ENCODE measurements around the gene RASSF8. TPM values are rescaled to one million over a fixed set of nuclear protein-coding genes. Genes with fewer than 3 reads are reported as not detected.
A peak's percentile ranks its signal among the peaks of the same experiment; 100 is the strongest.

The RASSF8 gene
- total RNA-seq, 1 donor from 2014 or later = 39.5 TPM

DNA sequence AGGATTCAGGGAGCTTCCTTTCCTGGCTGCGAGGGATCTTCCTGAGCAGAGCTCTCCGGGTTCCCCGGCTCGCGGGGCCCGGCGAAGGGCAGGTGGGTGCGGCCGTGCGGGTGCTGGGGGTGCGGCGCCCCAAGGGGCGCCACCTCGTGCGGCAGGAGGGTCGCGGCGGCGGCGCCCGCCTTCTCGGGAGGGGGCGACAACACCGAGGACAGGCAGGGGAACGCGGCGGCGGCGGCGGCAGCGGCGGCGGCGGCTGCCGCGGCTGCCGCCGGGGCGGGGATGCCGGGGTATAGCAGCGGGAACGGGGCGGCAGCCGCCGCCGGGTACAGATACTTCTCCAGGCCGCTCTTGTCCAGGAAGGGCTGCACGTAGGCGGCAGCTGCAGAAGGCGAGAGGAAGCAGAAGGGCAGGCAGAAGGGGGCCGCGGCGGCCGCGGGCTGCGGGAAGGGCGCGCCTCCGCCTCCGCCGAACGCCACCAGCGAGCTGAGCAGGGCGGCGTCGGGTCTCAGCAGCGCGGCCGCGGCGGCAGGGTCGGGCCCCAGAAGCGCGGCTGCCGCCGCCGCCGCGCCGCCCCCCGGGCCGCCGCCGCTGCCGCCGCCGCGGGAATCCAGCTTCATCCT lies 163.7 kb downstream of the RASSF8 start:
- Histone ChIP-seq H3K36me3 (ENCODE audit: insufficient read depth, low read length) (no peaks in the 10 kb centered on the region), H3K4me2 (ENCODE audit: low read length) (peak overlapping the region; percentile 95), H4K20me1 (ENCODE audit: insufficient read depth, low read length) (no peaks in the 10 kb centered on the region), H3K9me3 (ENCODE audit: insufficient read depth, low read depth, low read length) (no peaks in the 10 kb centered on the region), H3K27ac (ENCODE audit: low read depth, low read length) (peak overlapping the region; percentile 67), H2AFZ (ENCODE audit: low read depth, low read length) (peak overlapping the region; percentile 28), H3K79me2 (ENCODE audit: insufficient read depth, low read length) (peaks cover 38% of the 10 kb centered on the region), H3K4me1 (ENCODE audit: insufficient read depth, low read length) (peaks cover 31% of the 10 kb centered on the region), H3K9ac (ENCODE audit: low read length) (peak overlapping the region; percentile 84), H3K27me3 (ENCODE audit: insufficient read depth, low read length) (peaks cover 5% of the 10 kb centered on the region), H3K4me3 (ENCODE audit: insufficient read depth, low read depth, low read length) (peak overlapping the region; percentile 69)
- no peaks in the 10 kb centered on the region for H3K9me3 Mint-ChIP-seq (ENCODE audit: unreplicated experiment)
- H3K27ac Mint-ChIP-seq (ENCODE audit: unreplicated experiment) = no peak overlapping the region
- peak overlapping the region; percentile 81 for H3K4me3 Mint-ChIP-seq (ENCODE audit: unreplicated experiment)
- peaks cover 22% of the 10 kb centered on the region for H3K27me3 Mint-ChIP-seq (ENCODE audit: low read depth, unreplicated experiment)
- TF ChIP-seq, protein P1, sequence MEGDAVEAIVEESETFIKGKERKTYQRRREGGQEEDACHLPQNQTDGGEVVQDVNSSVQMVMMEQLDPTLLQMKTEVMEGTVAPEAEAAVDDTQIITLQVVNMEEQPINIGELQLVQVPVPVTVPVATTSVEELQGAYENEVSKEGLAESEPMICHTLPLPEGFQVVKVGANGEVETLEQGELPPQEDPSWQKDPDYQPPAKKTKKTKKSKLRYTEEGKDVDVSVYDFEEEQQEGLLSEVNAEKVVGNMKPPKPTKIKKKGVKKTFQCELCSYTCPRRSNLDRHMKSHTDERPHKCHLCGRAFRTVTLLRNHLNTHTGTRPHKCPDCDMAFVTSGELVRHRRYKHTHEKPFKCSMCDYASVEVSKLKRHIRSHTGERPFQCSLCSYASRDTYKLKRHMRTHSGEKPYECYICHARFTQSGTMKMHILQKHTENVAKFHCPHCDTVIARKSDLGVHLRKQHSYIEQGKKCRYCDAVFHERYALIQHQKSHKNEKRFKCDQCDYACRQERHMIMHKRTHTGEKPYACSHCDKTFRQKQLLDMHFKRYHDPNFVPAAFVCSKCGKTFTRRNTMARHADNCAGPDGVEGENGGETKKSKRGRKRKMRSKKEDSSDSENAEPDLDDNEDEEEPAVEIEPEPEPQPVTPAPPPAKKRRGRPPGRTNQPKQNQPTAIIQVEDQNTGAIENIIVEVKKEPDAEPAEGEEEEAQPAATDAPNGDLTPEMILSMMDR (IDR thresholded peaks at IDR 0.05; ENCODE audit: insufficient read depth, low read depth, low read length) = no peak
- DNase-seq (ENCODE audit: low read depth) (no peak), FAIRE-seq (no peak)
- H3K4me1 Mint-ChIP-seq (ENCODE audit: low read depth, unreplicated experiment) = peaks cover 3% of the 10 kb centered on the region
- H3K36me3 Mint-ChIP-seq (ENCODE audit: low read depth, unreplicated experiment) = no peaks in the 10 kb centered on the region

DNA sequence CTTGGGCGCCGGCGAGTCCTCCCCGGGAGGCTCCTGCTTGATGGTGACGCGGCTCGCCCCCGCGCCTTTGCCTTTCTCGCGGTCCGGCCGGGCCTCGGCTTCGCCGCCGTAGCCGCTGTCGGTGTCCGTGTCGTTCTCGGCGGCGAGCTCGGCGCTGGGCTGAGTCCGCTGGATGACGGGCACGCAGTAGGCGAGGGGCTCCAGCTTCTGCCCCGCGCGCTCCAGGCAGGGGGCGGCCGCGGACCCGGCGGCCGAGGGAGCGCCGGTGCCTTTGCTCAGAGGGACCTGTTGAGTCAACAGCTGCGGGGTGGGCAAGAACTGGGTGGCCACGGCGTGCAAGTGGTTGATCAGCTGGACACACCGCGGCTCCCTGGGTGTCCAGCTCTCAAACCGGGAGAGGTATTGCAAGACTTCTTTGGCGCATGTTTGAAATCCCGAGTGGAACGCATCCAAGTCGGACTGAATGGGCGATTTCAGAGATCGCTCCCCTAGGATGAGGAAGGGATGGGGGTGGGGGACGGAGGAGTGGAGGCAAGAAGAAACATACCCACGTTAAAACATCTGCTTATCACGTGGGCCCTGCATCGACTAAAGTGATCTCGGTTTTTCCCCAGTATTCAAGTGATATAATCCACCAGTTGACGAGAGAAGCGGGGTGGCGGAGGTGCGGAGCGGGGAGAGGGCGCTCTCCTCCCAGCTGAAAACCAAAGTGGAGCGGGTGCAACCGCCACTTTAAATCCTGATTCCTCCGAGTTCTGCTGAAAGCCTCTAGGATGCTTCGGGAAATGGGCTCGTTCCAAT lies 164.4 kb downstream of the RASSF8 start:
- Mint-ChIP-seq H3K36me3 (ENCODE audit: low read depth, unreplicated experiment) (no peaks in the 10 kb centered on the region), H3K27ac (ENCODE audit: unreplicated experiment) (peak overlapping the region; percentile 94), H3K27me3 (ENCODE audit: low read depth, unreplicated experiment) (peaks cover 29% of the 10 kb centered on the region), H3K4me1 (ENCODE audit: low read depth, unreplicated experiment) (peaks cover 6% of the 10 kb centered on the region), H3K9me3 (ENCODE audit: unreplicated experiment) (no peaks in the 10 kb centered on the region), H3K4me3 (ENCODE audit: unreplicated experiment) (peak overlapping the region; percentile 88)
- H3K79me2 ChIP-seq (ENCODE audit: insufficient read depth, low read length) = peaks cover 38% of the 10 kb centered on the region
- H3K27me3 ChIP-seq (ENCODE audit: insufficient read depth, low read length) = peaks cover 8% of the 10 kb centered on the region
- peaks cover 31% of the 10 kb centered on the region for H3K4me1 ChIP-seq (ENCODE audit: insufficient read depth, low read length)
- peak overlapping the region; percentile 69 for H3K4me3 ChIP-seq (ENCODE audit: insufficient read depth, low read depth, low read length)
- H4K20me1 ChIP-seq (ENCODE audit: insufficient read depth, low read length) = no peaks in the 10 kb centered on the region
- DNase-seq (ENCODE audit: low read depth) (peak; percentile 82), FAIRE-seq (no peak)
- peak overlapping the region; percentile 95 for H3K4me2 ChIP-seq (ENCODE audit: low read length)
- TF ChIP-seq, protein P1 (IDR thresholded peaks at IDR 0.05; ENCODE audit: insufficient read depth, low read depth, low read length) = peak; percentile 33
- no peak for TF ChIP-seq EZH2 (IDR thresholded peaks at IDR 0.05; ENCODE audit: insufficient read depth, low read length)
- no peaks in the 10 kb centered on the region for H3K9me3 ChIP-seq (ENCODE audit: insufficient read depth, low read depth, low read length)
- H2AFZ ChIP-seq (ENCODE audit: low read depth, low read length) = peak overlapping the region; percentile 70
- H3K27ac ChIP-seq (ENCODE audit: low read depth, low read length) = peak overlapping the region; percentile 67
- no peaks in the 10 kb centered on the region for H3K36me3 ChIP-seq (ENCODE audit: insufficient read depth, low read length)
- H3K9ac ChIP-seq (ENCODE audit: low read length) = peak overlapping the region; percentile 84
